ENCODE measurements around the gene LRRC25. TPM values are rescaled to one million over a fixed set of nuclear protein-coding genes. Genes with fewer than 3 reads are reported as not detected.
A peak's percentile ranks its signal among the peaks of the same experiment; 100 is the strongest.

The LRRC25 gene
- total RNA-seq, 3 donors from 2014 or later: 3.9 to 27.2 (median 7.2) TPM

GRCh38 chr19:18422530-18423191 lies 25.2 kb upstream of the LRRC25 start:
- peaks cover 10 to 18% of the 10 kb centered on the region in 2 donors for H3K4me1 ChIP-seq
- TF ChIP-seq POLR2A (IDR thresholded peaks at IDR 0.05): no peak
- no peak for TF ChIP-seq POLR2AphosphoS5 (IDR thresholded peaks at IDR 0.05)
- TF ChIP-seq, protein P1, sequence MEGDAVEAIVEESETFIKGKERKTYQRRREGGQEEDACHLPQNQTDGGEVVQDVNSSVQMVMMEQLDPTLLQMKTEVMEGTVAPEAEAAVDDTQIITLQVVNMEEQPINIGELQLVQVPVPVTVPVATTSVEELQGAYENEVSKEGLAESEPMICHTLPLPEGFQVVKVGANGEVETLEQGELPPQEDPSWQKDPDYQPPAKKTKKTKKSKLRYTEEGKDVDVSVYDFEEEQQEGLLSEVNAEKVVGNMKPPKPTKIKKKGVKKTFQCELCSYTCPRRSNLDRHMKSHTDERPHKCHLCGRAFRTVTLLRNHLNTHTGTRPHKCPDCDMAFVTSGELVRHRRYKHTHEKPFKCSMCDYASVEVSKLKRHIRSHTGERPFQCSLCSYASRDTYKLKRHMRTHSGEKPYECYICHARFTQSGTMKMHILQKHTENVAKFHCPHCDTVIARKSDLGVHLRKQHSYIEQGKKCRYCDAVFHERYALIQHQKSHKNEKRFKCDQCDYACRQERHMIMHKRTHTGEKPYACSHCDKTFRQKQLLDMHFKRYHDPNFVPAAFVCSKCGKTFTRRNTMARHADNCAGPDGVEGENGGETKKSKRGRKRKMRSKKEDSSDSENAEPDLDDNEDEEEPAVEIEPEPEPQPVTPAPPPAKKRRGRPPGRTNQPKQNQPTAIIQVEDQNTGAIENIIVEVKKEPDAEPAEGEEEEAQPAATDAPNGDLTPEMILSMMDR (IDR thresholded peaks at IDR 0.05): no peak
- H3K36me3 ChIP-seq: no peaks in the 10 kb centered on the region
- no peaks in the 10 kb centered on the region for H3K9me3 ChIP-seq
- H3K4me3 ChIP-seq: no peak overlapping the region
- DNase-seq (ENCODE audit: low spot score in 2 of 2): no peak
- H3K27me3 ChIP-seq: no peaks in the 10 kb centered on the region
- intact Hi-C loops (cut with DNase I; ENCODE audit: low total_unique reads): no loop called here
- no peak overlapping the region for H3K27ac ChIP-seq

GRCh38 chr19:18421371-18421959 lies 24.0 kb upstream of the LRRC25 start:
- no peak for DNase-seq (ENCODE audit: low spot score in 2 of 2)
- peak overlapping the region; percentile 91 to 92 for H3K27ac ChIP-seq
- no peaks in the 10 kb centered on the region for H3K9me3 ChIP-seq
- H3K4me1 ChIP-seq: peaks cover 10 to 21% of the 10 kb centered on the region in 2 donors
- intact Hi-C loops (cut with DNase I; ENCODE audit: low total_unique reads): no loop called here
- H3K27me3 ChIP-seq: no peaks in the 10 kb centered on the region
- TF ChIP-seq POLR2A (IDR thresholded peaks at IDR 0.05) (no peak), POLR2AphosphoS5 (IDR thresholded peaks at IDR 0.05) (no peak)
- TF ChIP-seq, protein P1 (IDR thresholded peaks at IDR 0.05): no peak
- no peaks in the 10 kb centered on the region for H3K36me3 ChIP-seq
- H3K4me3 ChIP-seq: peak overlapping the region in 1 of 3 donors; percentile 96

- peaks cover 10 to 27% of the 10 kb centered on the region in 2 donors for H3K4me1 ChIP-seq
Observed at GRCh38 chr19:18420930-18421329, 23.5 kb upstream of the LRRC25 start.

GRCh38 chr19:18419699-18420460 lies 22.5 kb upstream of the LRRC25 start:
- Histone ChIP-seq H3K4me1 (peaks cover 17 to 34% of the 10 kb centered on the region in 2 donors), H3K9me3 (no peaks in the 10 kb centered on the region), H3K36me3 (no peaks in the 10 kb centered on the region), H3K27ac (peak overlapping the region; percentile 91 to 92), H3K27me3 (no peaks in the 10 kb centered on the region), H3K4me3 (peak overlapping the region; percentile 58 to 96 (median 73))
- intact Hi-C loops (cut with DNase I; ENCODE audit: low total_unique reads): loop anchor here (10.0 kb wide), 1 partner anchor 155 kb away; no protein-coding TSS in a partner anchor
- DNase-seq (ENCODE audit: low spot score in 2 of 2): no peak
- TF ChIP-seq POLR2A (IDR thresholded peaks at IDR 0.05): no peak
- TF ChIP-seq POLR2AphosphoS5 (IDR thresholded peaks at IDR 0.05): no peak

More at GRCh38 chr19:18420930-18421329, 23.5 kb upstream of the LRRC25 start:
- peak overlapping the region; percentile 91 to 92 for H3K27ac ChIP-seq
- H3K9me3 ChIP-seq: no peaks in the 10 kb centered on the region
- H3K27me3 ChIP-seq: no peaks in the 10 kb centered on the region
- DNase-seq (ENCODE audit: low spot score in 2 of 2): no peak
- H3K36me3 ChIP-seq: no peaks in the 10 kb centered on the region
- TF ChIP-seq, protein P1 (IDR thresholded peaks at IDR 0.05): no peak
- TF ChIP-seq POLR2A (IDR thresholded peaks at IDR 0.05) (no peak), POLR2AphosphoS5 (IDR thresholded peaks at IDR 0.05) (no peak)
- intact Hi-C loops (cut with DNase I; ENCODE audit: low total_unique reads): no loop called here
- H3K4me3 ChIP-seq: peak overlapping the region; percentile 58 to 96 (median 73)

- intact Hi-C loops (cut with DNase I; ENCODE audit: low total_unique reads): loop anchor here (10.0 kb wide), 1 partner anchor 154 kb away; no protein-coding TSS in a partner anchor
- H3K9me3 ChIP-seq: no peaks in the 10 kb centered on the region
- TF ChIP-seq, protein P1 (IDR thresholded peaks at IDR 0.05): peak in 1 of 3 donors; percentile 70
- TF ChIP-seq POLR2AphosphoS5 (IDR thresholded peaks at IDR 0.05) (no peak), POLR2A (IDR thresholded peaks at IDR 0.05) (no peak)
- H3K27me3 ChIP-seq: no peaks in the 10 kb centered on the region
- H3K4me1 ChIP-seq: peaks cover 22 to 34% of the 10 kb centered on the region in 2 donors
- peak within 1 kb of the TSS; percentile 58 to 96 (median 73) for H3K4me3 ChIP-seq
- H3K27ac ChIP-seq: peak within 1 kb of the TSS; percentile 91 to 92
- no peak for DNase-seq (ENCODE audit: low spot score in 2 of 2)
- no peaks in the 10 kb centered on the region for H3K36me3 ChIP-seq
Observed at GRCh38 chr19:18419195-18419698, 21.8 kb upstream of the LRRC25 start, which contains the start of gene SSBP4. Gene SSBP4, plus strand, starts transcription at chr19:18419398. Its CDS starts 251 bp downstream, at chr19:18419649.

Data from breast epithelium (tissue), 4 donors.